GM12878 (cell line): ENCODE results near the gene SUB1. TPM values are rescaled to one million over a fixed set of nuclear protein-coding genes. Genes with fewer than 3 reads are reported as not detected.

ENCODE experiments used
- ATAC-seq: fragments of 200-7000 bp; cut with Tn5 transposase; 3 replicates; pipeline ENCODE4 v1.9.1; 2020; ENCODE audit warnings: mild to moderate bottlenecking, moderate library complexity
- BruUV-seq: library from RNA; stranded (reverse); fragments of 400-500 nt; replicated peaks from 2 replicates; lab custom pipeline; 2021; lab: Mats Ljungman, UMichigan
- CTCF ChIA-PET: fragments of 300-600 bp; sonication (Branson Sonifier 250); formaldehyde crosslinking; extraction: SDS; loops from one replicate; lab custom pipeline; 2021; ENCODE audit warnings: inconsistent platforms; lab: Yijun Ruan, JAX
- POLR2A ChIA-PET: fragments of 350-600 bp; formaldehyde crosslinking; extraction: SDS; loops from one replicate; lab custom pipeline; 2021; ENCODE audit warnings: inconsistent platforms; lab: Charles Lee
- RAD21 ChIA-PET: fragments of 300-600 bp; sonication (Branson Sonifier 250); formaldehyde crosslinking; loops from one replicate; lab custom pipeline; 2023; ENCODE audit warnings: antibody characterized with exemption; ENCODE audit not compliant: unreplicated experiment; lab: Charles Lee
- SMC1A ChIA-PET: fragments of 300-600 bp; sonication (Branson Sonifier 250); formaldehyde crosslinking; loops from one replicate; lab custom pipeline; 2023; ENCODE audit not compliant: unreplicated experiment, uncharacterized antibody; lab: Charles Lee
- DNase-seq: peaks from one replicate; pipeline ENCODE4 v3.0.0-alpha.2; 2011; ENCODE audit warnings: low read depth, low spot score
- FAIRE-seq: peaks from 3 replicates; lab custom pipeline; 2011; peaks lifted over from hg19 to GRCh38; lab: Jason Lieb, UNC
- H2AFZ ChIP-seq: 2 replicates; pipeline ENCODE4 v1.6.0; 2011; ENCODE audit warnings: low read depth, low read length, control low read depth; ENCODE audit not compliant: control insufficient read depth
- H3K27ac ChIP-seq: 2 replicates; pipeline ENCODE4 v1.5.1; 2011; ENCODE audit warnings: control low read depth; ENCODE audit not compliant: control insufficient read depth, insufficient read depth
- H3K27me3 ChIP-seq, 2 experiments: replicated peaks in 1 of 2; 2 replicates each; pipeline versions ENCODE4 v1.6.0 to v1.6.1; 2011; ENCODE audit warnings: low read length in 1 of 2; ENCODE audit not compliant: control insufficient read depth in 2 of 2, insufficient read depth in 2 of 2
- H3K36me3 ChIP-seq, 2 experiments: 2 replicates each; pipeline ENCODE4 v1.5.1; 2011; ENCODE audit warnings: low read length in 1 of 2; ENCODE audit not compliant: control insufficient read depth in 2 of 2, insufficient read depth in 2 of 2
- H3K4me1 ChIP-seq: 2 replicates; pipeline ENCODE4 v1.6.1; 2011; ENCODE audit warnings: mild to moderate bottlenecking, low read length, moderate library complexity, mixed read lengths; ENCODE audit not compliant: control insufficient read depth, insufficient read depth
- H3K4me2 ChIP-seq: 2 replicates; pipeline ENCODE4 v1.6.0; 2011; ENCODE audit warnings: control low read depth; ENCODE audit not compliant: control insufficient read depth, insufficient read depth
- H3K4me3 ChIP-seq: fragments of 200-600 bp; sonication (generic); 2 replicates; pipeline ENCODE4 v1.5.1; 2016
- H3K79me2 ChIP-seq: 2 replicates; pipeline ENCODE4 v1.6.0; 2011; ENCODE audit warnings: low read length; ENCODE audit not compliant: control insufficient read depth, insufficient read depth
- H3K9ac ChIP-seq: 2 replicates; pipeline ENCODE4 v1.8.0; 2011; ENCODE audit warnings: low read length, control low read depth, mixed read lengths; ENCODE audit not compliant: control insufficient read depth, insufficient read depth
- H3K9me3 ChIP-seq: replicated peaks from 3 replicates; pipeline ENCODE4 v1.5.1; 2011; ENCODE audit warnings: mild to moderate bottlenecking, low read length; ENCODE audit not compliant: control insufficient read depth, insufficient read depth
- H4K20me1 ChIP-seq: 2 replicates; pipeline ENCODE4 v1.6.0; 2011; ENCODE audit not compliant: control insufficient read depth, insufficient read depth
- BMI1 ChIP-seq: fragments of 450-650 bp; IDR thresholded peaks from 2 replicates; pipeline ENCODE4 v1.6.1; 2016; ENCODE audit warnings: mild to moderate bottlenecking, moderate library complexity, borderline replicate concordance
- E2F4 ChIP-seq: IDR thresholded peaks from 2 replicates; pipeline ENCODE4 v1.6.1; 2012; ENCODE audit warnings: low read depth, low read length, improper control_type of control experiment
- FOXM1 ChIP-seq: IDR thresholded peaks from 2 replicates; pipeline ENCODE4 v1.6.1; 2012; ENCODE audit warnings: low read depth, mild to moderate bottlenecking, inconsistent platforms, low read length, moderate library complexity
- HDGF ChIP-seq: fragments of 450-650 bp; IDR thresholded peaks from 2 replicates; pipeline ENCODE4 v1.6.1; 2016; ENCODE audit warnings: antibody characterized with exemption
- HSF1 ChIP-seq: fragments of 150-350 bp; IDR thresholded peaks from 2 replicates; pipeline ENCODE4 v1.6.1; 2014; ENCODE audit warnings: mild to moderate bottlenecking, low read depth, low read length
- MEF2A ChIP-seq: IDR thresholded peaks from 2 replicates; pipeline ENCODE4 v1.6.1; 2011; ENCODE audit warnings: low read depth, mild to moderate bottlenecking, low read length, moderate library complexity; ENCODE audit not compliant: insufficient read depth
- MYC ChIP-seq: IDR thresholded peaks from 2 replicates; pipeline ENCODE4 v1.6.1; 2011; ENCODE audit warnings: mild to moderate bottlenecking, low read length, moderate library complexity, inconsistent platforms; ENCODE audit not compliant: insufficient read depth, insufficient replicate concordance, insufficient read length, severe bottlenecking
- NFYA ChIP-seq: IDR thresholded peaks from 2 replicates; pipeline ENCODE4 v1.6.1; 2011; ENCODE audit warnings: low read depth, mild to moderate bottlenecking, low read length, improper control_type of control experiment, borderline replicate concordance
- PAX5 ChIP-seq: IDR thresholded peaks from 2 replicates; pipeline ENCODE4 v1.6.1; 2011; ENCODE audit warnings: low read depth, low read length, borderline replicate concordance
- POLR2AphosphoS2 ChIP-seq: IDR thresholded peaks from 2 replicates; pipeline ENCODE4 v1.6.1; 2011; ENCODE audit warnings: low read depth, mild to moderate bottlenecking, low read length, improper control_type of control experiment, moderate library complexity
- SMC3 ChIP-seq: IDR thresholded peaks from 2 replicates; pipeline ENCODE4 v1.6.1; 2011; ENCODE audit warnings: low read length, improper control_type of control experiment, borderline replicate concordance
- SREBF1 ChIP-seq: IDR thresholded peaks from 2 replicates; pipeline ENCODE4 v1.6.1; 2012; ENCODE audit warnings: mild to moderate bottlenecking, low read length
- WGBS: methylation state at CpG from one replicate; pipeline ENCODE4 v1.1.6; 2016; ENCODE audit warnings: low lambda C conversion rate; ENCODE audit not compliant: insufficient replicate concordance, insufficient coverage; ENCODE audit errors: missing lambda C conversion rate; 5-methylcytosine and 5-hydroxymethylcytosine counted together
- in situ Hi-C: fragments of 300-500 bp; cut with MboI; formaldehyde crosslinking; loops from 9 replicates; pipeline ENCODE4 v1.14.3; 2018; ENCODE audit warnings: mixed read lengths
- intact Hi-C: fragments of 100-400 bp; cut with micrococcal nuclease; formaldehyde crosslinking; loops from one replicate; pipeline ENCODE4 v1.14.2; 2022; ENCODE audit not compliant: unreplicated experiment
- polyA plus RNA-seq, 11 experiments: library from polyadenylated mRNA; depleted of rRNA in 4 of 11; unstranded in 6 of 11; stranded (reverse) in 5 of 11; fragments of >200 nt; fragmentation: Nextera tagmentation in 4 of 11; fragmentation: Illumina TruSeq in 1 of 11; extraction: Ambion mirVana in 4 of 11; extraction: Trizol in 1 of 11; gene quantifications; 1 replicate in 1 of 11; 2 replicates in 10 of 11; pipeline versions ENCODE4 v1.2.1 to v1.2.3, GENCODE V29; 2011 to 2016; ENCODE audit warnings: inconsistent platforms in 2 of 11, missing spikeins in 2 of 11, low read depth in 1 of 11
- total RNA-seq, 4 experiments: library from RNA; depleted of rRNA in 3 of 4; stranded (reverse); fragments of >200 nt in 3 of 4; fragmentation: Illumina TruSeq in 1 of 4; extraction: Trizol in 1 of 4; gene quantifications; 2 replicates each; pipeline versions ENCODE4 v1.2.1 to v1.2.3, GENCODE V29; 2013 to 2021

SUB1 gene
- total and polyA plus RNA-seq, 10 of the 15 experiments (the other 5 are each of a cell fraction or from before 2014, with no cell fraction given), result 468 to 2,785 (median 1,145) TPM

GRCh38 chr5:32597041-32597629 lies 11.8 kb downstream of the SUB1 start (continued):
- TF ChIP-seq E2F4 (no peak), PAX5 (no peak), HSF1 (no peak), HDGF (no peak)

GRCh38 chr5:32598260-32598937 lies 13.0 kb downstream of the SUB1 start:
- no peak for FAIRE-seq
- H4K20me1 ChIP-seq, result peaks cover 7% of the 10 kb centered on the region
- intact Hi-C loops, result loop anchor here (5.0 kb wide), 1 partner anchor 156 kb away; the partner anchor contains the start of gene ZFR

More at GRCh38 chr5:32598260-32598937, 13.0 kb downstream of the SUB1 start:
- 99% methylated on average over 3 of the region's 3 CpGs for WGBS
- ChIA-PET CTCF (interaction anchor here (0.8 to 1.9 kb wide), 5 partner anchors 8 to 109 kb away, joined by 4 to 19 read pairs (median 5); no protein-coding TSS in a partner anchor), POLR2A (interaction anchor here (0.7 kb wide), 2 partner anchors 8 to 21 kb away, joined by 4 to 8 read pairs; no protein-coding TSS in a partner anchor), RAD21 (interaction anchor here (0.8 kb wide), 1 partner anchor 67 kb away, joined by 4 read pairs; no protein-coding TSS in a partner anchor), SMC1A (interaction anchor here (1.0 to 3.8 kb wide), 6 partner anchors 8 to 215 kb away, joined by 3 to 25 read pairs (median 4); no protein-coding TSS in a partner anchor)
- Histone ChIP-seq H3K9ac (no peak overlapping the region), H3K27me3 (no peaks in the 10 kb centered on the region), H3K27ac (no peak overlapping the region), H3K4me1 (no peaks in the 10 kb centered on the region; the same call in none of the 2 replicates), H3K4me2 (no peak overlapping the region), H3K4me3 (no peak overlapping the region), H3K79me2 (peaks cover 69% of the 10 kb centered on the region), H2AFZ (no peak overlapping the region), H3K9me3 (no peaks in the 10 kb centered on the region), H3K36me3 (peaks cover 11 to 71% of the 10 kb centered on the region in 2 experiments)
- DNase-seq, result no peak
- peak; percentile 18 for ATAC-seq
- no peak for TF ChIP-seq NFYA
- TF ChIP-seq SMC3, result no peak
- TF ChIP-seq POLR2AphosphoS2, result no peak
- no peak for TF ChIP-seq FOXM1
- TF ChIP-seq MEF2A, result no peak
- TF ChIP-seq SREBF1, result no peak
- no peak for TF ChIP-seq BMI1
- no peak for TF ChIP-seq MYC
- in situ Hi-C loops, result no loop called here
- BruUV-seq, result no TSS peak
